ENCODE measurements around the gene SUGP2.
"Not testable (repeated sequence)": the region's sequence is repeated elsewhere in the genome, so short reads cannot be mapped to it uniquely, and the experiment has no call there.

GRCh38 chr19:19023376-19023775 lies 9.9 kb downstream of the SUGP2 start:
- not testable (repeated sequence) for TF ChIP-seq CTCF, POLR2A, EP300 (IDR thresholded peaks at IDR 0.05)
